Fibroblast of lung (primary cell): Measurements from ENCODE around the gene VWA5B1. TPM values are rescaled to one million over a fixed set of nuclear protein-coding genes. Genes with fewer than 3 reads are reported as not detected.

Experiments
- DNase-seq, 2 donors: peaks; one replicate each; pipeline versions ENCODE4 v3.0.0 to v3.0.0-alpha.2; 2010; ENCODE audit warnings: low read depth in 2 of 2
- H2AFZ ChIP-seq: 2 replicates; pipeline ENCODE4 v1.5.1; 2012; ENCODE audit warnings: low read length, control low read depth, inconsistent platforms
- H3K27ac ChIP-seq: 2 replicates; pipeline ENCODE4 v1.5.1; 2011; ENCODE audit warnings: low read length, control low read depth; ENCODE audit not compliant: insufficient read depth
- H3K27me3 ChIP-seq: 2 replicates; pipeline ENCODE4 v1.5.1; 2011; ENCODE audit warnings: mild to moderate bottlenecking, low read length; ENCODE audit not compliant: control insufficient read depth, insufficient read depth
- H3K36me3 ChIP-seq: 2 replicates; pipeline ENCODE4 v1.5.1; 2011; ENCODE audit warnings: low read length; ENCODE audit not compliant: control insufficient read depth, insufficient read depth
- H3K4me1 ChIP-seq: 2 replicates; pipeline ENCODE4 v1.5.1; 2011; ENCODE audit warnings: low read length; ENCODE audit not compliant: control insufficient read depth, insufficient read depth; ENCODE audit errors: extremely low read depth
- H3K4me2 ChIP-seq: 2 replicates; pipeline ENCODE4 v1.5.1; 2011; ENCODE audit warnings: low read length, control low read depth; ENCODE audit not compliant: insufficient read depth; ENCODE audit errors: extremely low read depth
- H3K4me3 ChIP-seq, 4 experiments: fragments of 200-600 bp in 1 of 4; sonication (generic) in 1 of 4; replicated peaks in 1 of 4; 2 replicates each; pipeline ENCODE4 v1.5.1; 2011 to 2016; ENCODE audit warnings: low read length in 4 of 4, low read depth in 3 of 4, mild to moderate bottlenecking in 3 of 4, control low read depth in 2 of 4, inconsistent platforms in 1 of 4, mixed read lengths in 1 of 4; ENCODE audit not compliant: insufficient read depth in 1 of 4; ENCODE audit errors: control extremely low read depth in 1 of 4
- H3K79me2 ChIP-seq: 2 replicates; pipeline ENCODE4 v1.5.1; 2012; ENCODE audit warnings: mild to moderate bottlenecking, low read length, inconsistent platforms; ENCODE audit not compliant: control insufficient read depth, insufficient read depth
- H3K9ac ChIP-seq: 2 replicates; pipeline ENCODE4 v1.5.1; 2011; ENCODE audit warnings: mild to moderate bottlenecking, low read length, control low read depth; ENCODE audit not compliant: insufficient read depth
- H3K9me3 ChIP-seq: 2 replicates; pipeline ENCODE4 v1.5.1; 2012; ENCODE audit warnings: low read depth, low read length; ENCODE audit not compliant: control insufficient read depth, insufficient read depth
- H4K20me1 ChIP-seq: 2 replicates; pipeline ENCODE4 v1.5.1; 2011; ENCODE audit warnings: low read length; ENCODE audit not compliant: control insufficient read depth, insufficient read depth; ENCODE audit errors: extremely low read depth
- CTCF ChIP-seq, 2 donors: IDR thresholded peaks in 1 of 2; conservative IDR thresholded peaks in 1 of 2; 1 replicate in 1 of 2; 2 replicates in 1 of 2; pipeline ENCODE4 v1.5.1; 2011 to 2012; ENCODE audit warnings: low read length in 2 of 2, control low read depth in 1 of 2, inconsistent platforms in 1 of 2, low read depth in 1 of 2, mild to moderate bottlenecking in 1 of 2
- EZH2 ChIP-seq: IDR thresholded peaks from 2 replicates; pipeline ENCODE4 v1.5.1; 2012; ENCODE audit warnings: low read length, control low read depth, mild to moderate bottlenecking; ENCODE audit errors: missing control alignments
- polyA plus RNA-seq, 2 donors: library from polyadenylated mRNA; depleted of rRNA in 1 of 2; stranded (reverse) in 1 of 2; unstranded in 1 of 2; fragments of >200 nt; gene quantifications; 2 replicates each; pipeline ENCODE4 v1.2.1, GENCODE V29; 2011 to 2012; ENCODE audit warnings: missing spikeins in 1 of 2
- total RNA-seq: library from RNA; depleted of rRNA; stranded (reverse); fragments of >200 nt; gene quantifications from 2 replicates; pipeline ENCODE4 v1.2.1, GENCODE V29; 2014

Gene VWA5B1
- total and polyA plus RNA-seq, 2 donors (not counting 1 experiment from before 2014, with no cell fraction given), result not detected

- peaks cover 4% of the 10 kb centered on the region for H3K27me3 ChIP-seq
- DNase-seq, result no peak
- H3K9me3 ChIP-seq, result no peaks in the 10 kb centered on the region
- H3K27ac ChIP-seq, result no peak overlapping the region
- H3K4me2 ChIP-seq, result no peak overlapping the region
- H3K79me2 ChIP-seq, result no peaks in the 10 kb centered on the region
- no peak overlapping the region for H3K9ac ChIP-seq
- peaks cover 7% of the 10 kb centered on the region for H3K4me1 ChIP-seq
- TF ChIP-seq EZH2 (no peak), CTCF (conservative IDR thresholded peaks at IDR 0.05 in 1 of 2, IDR thresholded peaks at IDR 0.05 in 1 of 2; ENCODE audit: low read depth in 1 of 2, low read length in 2 of 2) (no peak)
- H4K20me1 ChIP-seq, result no peaks in the 10 kb centered on the region
- no peaks in the 10 kb centered on the region for H3K36me3 ChIP-seq
- H2AFZ ChIP-seq, result no peak overlapping the region
- H3K4me3 ChIP-seq, result no peak overlapping the region
These were observed 34.2 kb downstream of the VWA5B1 start for GRCh38 chr1:20324704-20325406.

GRCh38 chr1:20325407-20325843, 34.8 kb downstream of the VWA5B1 start:
- no peak overlapping the region for H3K4me2 ChIP-seq
- H3K4me1 ChIP-seq, result peaks cover 7% of the 10 kb centered on the region
- H3K9me3 ChIP-seq, result no peaks in the 10 kb centered on the region
- H3K4me3 ChIP-seq, result no peak overlapping the region
- TF ChIP-seq EZH2, result no peak
- no peak for TF ChIP-seq CTCF (conservative IDR thresholded peaks at IDR 0.05 in 1 of 2, IDR thresholded peaks at IDR 0.05 in 1 of 2; ENCODE audit: low read depth in 1 of 2, low read length in 2 of 2)
- H4K20me1 ChIP-seq, result no peaks in the 10 kb centered on the region
- H3K27me3 ChIP-seq, result peaks cover 4% of the 10 kb centered on the region
- DNase-seq, result peak; percentile 20 to 28
- no peaks in the 10 kb centered on the region for H3K36me3 ChIP-seq
- no peaks in the 10 kb centered on the region for H3K79me2 ChIP-seq
- H3K9ac ChIP-seq, result no peak overlapping the region
- H2AFZ ChIP-seq, result no peak overlapping the region
- H3K27ac ChIP-seq, result no peak overlapping the region

- Histone ChIP-seq H3K79me2 (no peaks in the 10 kb centered on the region), H3K27me3 (peaks cover 4% of the 10 kb centered on the region), H3K9ac (no peak overlapping the region), H3K9me3 (no peaks in the 10 kb centered on the region), H3K4me1 (peaks cover 7% of the 10 kb centered on the region), H3K36me3 (no peaks in the 10 kb centered on the region), H3K4me2 (no peak overlapping the region), H2AFZ (no peak overlapping the region), H4K20me1 (no peaks in the 10 kb centered on the region), H3K4me3 (no peak overlapping the region), H3K27ac (no peak overlapping the region)
- peak; percentile 35 to 87 for DNase-seq
- no peak for TF ChIP-seq CTCF (conservative IDR thresholded peaks at IDR 0.05 in 1 of 2, IDR thresholded peaks at IDR 0.05 in 1 of 2; ENCODE audit: low read depth in 1 of 2, low read length in 2 of 2)
- no peak for TF ChIP-seq EZH2
These were observed 35.3 kb downstream of the VWA5B1 start for GRCh38 chr1:20325844-20326420.
